ENCODE data around the gene XRCC6.
"Not testable (repeated sequence)": the region's sequence is repeated elsewhere in the genome, so short reads cannot be mapped to it uniquely, and the experiment has no call there.

DNA sequence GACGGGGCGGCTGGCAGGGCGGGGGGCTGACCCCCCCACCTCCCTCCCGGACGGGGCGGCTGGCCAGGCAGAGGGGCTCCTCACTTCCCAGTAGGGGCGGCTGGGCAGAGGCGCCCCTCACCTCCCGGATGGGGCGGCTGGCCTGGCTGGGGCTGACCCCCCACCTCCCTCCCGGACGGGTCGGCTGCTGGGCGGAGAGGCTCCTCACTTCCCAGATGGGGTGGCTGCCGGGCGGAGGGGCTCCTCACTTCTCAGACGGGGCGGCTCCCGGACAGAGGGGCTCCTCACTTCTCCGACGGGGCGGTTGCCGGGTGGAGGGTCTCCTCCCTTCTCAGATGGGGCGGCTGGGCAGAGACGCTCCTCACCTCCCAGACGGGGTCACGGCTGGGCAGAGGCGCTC is 10.0 kb downstream of the XRCC6 start:
- TF ChIP-seq, protein P1, sequence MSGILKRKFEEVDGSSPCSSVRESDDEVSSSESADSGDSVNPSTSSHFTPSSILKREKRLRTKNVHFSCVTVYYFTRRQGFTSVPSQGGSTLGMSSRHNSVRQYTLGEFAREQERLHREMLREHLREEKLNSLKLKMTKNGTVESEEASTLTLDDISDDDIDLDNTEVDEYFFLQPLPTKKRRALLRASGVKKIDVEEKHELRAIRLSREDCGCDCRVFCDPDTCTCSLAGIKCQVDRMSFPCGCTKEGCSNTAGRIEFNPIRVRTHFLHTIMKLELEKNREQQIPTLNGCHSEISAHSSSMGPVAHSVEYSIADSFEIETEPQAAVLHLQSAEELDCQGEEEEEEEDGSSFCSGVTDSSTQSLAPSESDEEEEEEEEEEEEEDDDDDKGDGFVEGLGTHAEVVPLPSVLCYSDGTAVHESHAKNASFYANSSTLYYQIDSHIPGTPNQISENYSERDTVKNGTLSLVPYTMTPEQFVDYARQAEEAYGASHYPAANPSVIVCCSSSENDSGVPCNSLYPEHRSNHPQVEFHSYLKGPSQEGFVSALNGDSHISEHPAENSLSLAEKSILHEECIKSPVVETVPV (CRISPR knock-in tag; IDR thresholded peaks at IDR 0.05) = not testable (repeated sequence)
- TF ChIP-seq TOX (CRISPR knock-in tag; IDR thresholded peaks at IDR 0.05; ENCODE audit: borderline replicate concordance); OSR1 (CRISPR knock-in tag; IDR thresholded peaks at IDR 0.05): not testable (repeated sequence)
- TF ChIP-seq, protein P2, sequence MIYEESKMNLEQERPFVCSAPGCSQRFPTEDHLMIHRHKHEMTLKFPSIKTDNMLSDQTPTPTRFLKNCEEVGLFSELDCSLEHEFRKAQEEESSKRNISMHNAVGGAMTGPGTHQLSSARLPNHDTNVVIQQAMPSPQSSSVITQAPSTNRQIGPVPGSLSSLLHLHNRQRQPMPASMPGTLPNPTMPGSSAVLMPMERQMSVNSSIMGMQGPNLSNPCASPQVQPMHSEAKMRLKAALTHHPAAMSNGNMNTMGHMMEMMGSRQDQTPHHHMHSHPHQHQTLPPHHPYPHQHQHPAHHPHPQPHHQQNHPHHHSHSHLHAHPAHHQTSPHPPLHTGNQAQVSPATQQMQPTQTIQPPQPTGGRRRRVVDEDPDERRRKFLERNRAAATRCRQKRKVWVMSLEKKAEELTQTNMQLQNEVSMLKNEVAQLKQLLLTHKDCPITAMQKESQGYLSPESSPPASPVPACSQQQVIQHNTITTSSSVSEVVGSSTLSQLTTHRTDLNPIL (CRISPR knock-in tag; IDR thresholded peaks at IDR 0.05; ENCODE audit: low read depth) = not testable (repeated sequence)

Measured in SK-N-SH treated with all-trans-retinoic acid at 6 μM for 48 hours (cell line).